K562 (cell line): ENCODE results near the gene DCUN1D2. TPM values are rescaled to one million over a fixed set of nuclear protein-coding genes. Genes with fewer than 3 reads are reported as not detected.

ENCODE experiments used
- ATAC-seq: fragments of 200-7000 bp; cut with Tn5 transposase; 3 replicates; pipeline ENCODE4 v1.9.1; 2020; ENCODE audit warnings: moderate library complexity
- BruUV-seq: library from RNA; stranded (reverse); fragments of 400-500 nt; replicated peaks from 2 replicates; lab custom pipeline; 2021; lab: Mats Ljungman, UMichigan
- CTCF ChIA-PET: fragments of 300-600 bp; formaldehyde crosslinking; extraction: SDS; loops from one replicate; lab custom pipeline; 2021; ENCODE audit warnings: low intra/inter-chr PET ratio; lab: Yijun Ruan, JAX
- POLR2A ChIA-PET: fragments of 300-600, 350-650 bp; sonication (Branson Sonifier 250); formaldehyde crosslinking; extraction: SDS; loops from one replicate; lab custom pipeline; 2021; ENCODE audit warnings: antibody characterized with exemption, inconsistent platforms; lab: Yijun Ruan, JAX
- DNase-seq, 4 experiments: peaks; one replicate each; pipeline versions ENCODE4 v3.0.0 to v3.0.0-alpha.2; 2011 to 2018; ENCODE audit warnings: low spot score in 3 of 4, mixed read lengths in 3 of 4; ENCODE audit errors: extremely low read depth in 1 of 4
- FAIRE-seq: peaks from 2 replicates; lab custom pipeline; 2011; peaks lifted over from hg19 to GRCh38; lab: Jason Lieb, UNC
- H2AFZ ChIP-seq: 2 replicates; pipeline ENCODE4 v1.6.0; 2011; ENCODE audit warnings: low read depth, low read length, control low read depth, inconsistent platforms
- H3K27ac ChIP-seq: fragments of 200-600 bp; 3 replicates; pipeline ENCODE4 v1.8.0; 2011; ENCODE audit warnings: low read depth, mild to moderate bottlenecking, control low read depth, inconsistent platforms, low read length, moderate library complexity, mixed read lengths; ENCODE audit errors: extremely low read depth
- H3K27me3 ChIP-seq, 2 experiments: fragments of 300-600 bp in 1 of 2; 2 replicates in 1 of 2; 3 replicates in 1 of 2; pipeline versions ENCODE4 v1.6.0 to v1.8.0; 2011; ENCODE audit warnings: inconsistent platforms in 2 of 2, low read length in 2 of 2, mild to moderate bottlenecking in 1 of 2, mixed read lengths in 1 of 2, moderate library complexity in 1 of 2; ENCODE audit not compliant: control insufficient read depth in 2 of 2, insufficient read depth in 2 of 2
- H3K36me3 ChIP-seq: fragments of 300-600 bp; 3 replicates; pipeline ENCODE4 v1.8.0; 2011; ENCODE audit warnings: mild to moderate bottlenecking, low read length, inconsistent platforms; ENCODE audit not compliant: control insufficient read depth, insufficient read depth
- H3K4me1 ChIP-seq, 2 experiments: fragments of 200-600 bp in 1 of 2; replicated peaks in 1 of 2; 2 replicates in 1 of 2; 3 replicates in 1 of 2; pipeline versions ENCODE4 v1.5.1 to v1.8.0; 2011; ENCODE audit warnings: inconsistent platforms in 2 of 2, low read length in 2 of 2, mild to moderate bottlenecking in 1 of 2, mixed read lengths in 1 of 2, moderate library complexity in 1 of 2; ENCODE audit not compliant: control insufficient read depth in 2 of 2, insufficient read depth in 2 of 2
- H3K4me2 ChIP-seq: 2 replicates; pipeline ENCODE4 v1.6.1; 2011; ENCODE audit warnings: low read length, control low read depth, inconsistent platforms, mixed read lengths; ENCODE audit not compliant: insufficient read depth
- H3K4me3 ChIP-seq: fragments of 200-600 bp; sonication (generic), shearing (Covaris generic); 2 replicates; pipeline ENCODE4 v1.5.1; 2016; ENCODE audit warnings: control low read depth, inconsistent platforms
- H3K79me2 ChIP-seq: fragments of 200-600 bp; 3 replicates; pipeline ENCODE4 v1.8.0; 2011; ENCODE audit warnings: low read length, inconsistent platforms; ENCODE audit not compliant: control insufficient read depth, insufficient read depth
- H3K9ac ChIP-seq, 2 experiments: 2 replicates each; pipeline versions ENCODE4 v1.6.0 to v1.6.1; 2011; ENCODE audit warnings: low read depth in 2 of 2, low read length in 2 of 2, control low read depth in 1 of 2, inconsistent platforms in 1 of 2, mild to moderate bottlenecking in 1 of 2, mixed read lengths in 1 of 2; ENCODE audit not compliant: insufficient read depth in 1 of 2
- H3K9me1 ChIP-seq: one replicate; pipeline ENCODE4 v1.6.0; 2011; ENCODE audit warnings: inconsistent platforms, mild to moderate bottlenecking, low read length, moderate library complexity; ENCODE audit not compliant: control insufficient read depth, insufficient read depth
- H3K9me3 ChIP-seq: replicated peaks from 2 replicates; pipeline ENCODE4 v1.5.1; 2011; ENCODE audit warnings: low read depth, low read length, inconsistent platforms; ENCODE audit not compliant: control insufficient read depth, insufficient read depth
- H4K20me1 ChIP-seq: replicated peaks from 2 replicates; pipeline ENCODE4 v1.6.1; 2011; ENCODE audit warnings: low read length, inconsistent platforms, mixed read lengths; ENCODE audit not compliant: control insufficient read depth, insufficient read depth
- CHCHD3 ChIP-seq: fragments of 250-450 bp; sonication (Bioruptor Pico); IDR thresholded peaks from 2 replicates; pipeline ENCODE4 v2.1.2; 2022; ENCODE audit warnings: mild to moderate bottlenecking
- MCM2 ChIP-seq: fragments of 450-650 bp; IDR thresholded peaks from 2 replicates; pipeline ENCODE4 v1.6.1; 2017; ENCODE audit warnings: low read depth, mild to moderate bottlenecking
- MEF2D ChIP-seq: conservative IDR thresholded peaks from 2 replicates; pipeline ENCODE4 v1.6.1; 2016; ENCODE audit warnings: low read depth, missing genetic modification characterization, missing compliant biosample characterization
- MIER1 ChIP-seq: fragments of 450-650 bp; IDR thresholded peaks from 2 replicates; pipeline ENCODE4 v1.6.1; 2016; ENCODE audit warnings: antibody characterized with exemption, mild to moderate bottlenecking, low read depth
- NR2C2 ChIP-seq, 2 experiments: fragments of 200-800 bp in 1 of 2; sonication (Bioruptor generic) in 1 of 2; sonication (generic) in 1 of 2; formaldehyde crosslinking in 1 of 2; IDR thresholded peaks; 2 replicates each; pipeline versions ENCODE4 v1.6.1 to v1.8.0; 2016 to 2022; ENCODE audit warnings: mild to moderate bottlenecking in 1 of 2, missing compliant biosample characterization in 1 of 2, missing genetic modification characterization in 1 of 2, missing genetic modification reagents in 1 of 2
- SAP30 ChIP-seq: fragments of 200-600 bp; sonication (generic); IDR thresholded peaks from 2 replicates; pipeline ENCODE4 v1.6.1; 2012; ENCODE audit warnings: borderline replicate concordance, low read depth, mild to moderate bottlenecking, moderate library complexity, low read length, control low read depth, inconsistent platforms; ENCODE audit not compliant: insufficient read depth, poor library complexity, severe bottlenecking
- ZNF133 ChIP-seq: fragments of 250-450 bp; sonication (Bioruptor Pico); IDR thresholded peaks from 2 replicates; pipeline ENCODE4 v1.4.0; 2020; ENCODE audit warnings: mild to moderate bottlenecking
- WGBS: fragments of 100-300 bp; shearing (Covaris generic); methylation state at CpG from one replicate; pipeline ENCODE4 v1.1.6; 2016; ENCODE audit warnings: low coverage, mixed read lengths; ENCODE audit not compliant: insufficient coverage; ENCODE audit errors: missing lambda C conversion rate; 5-methylcytosine and 5-hydroxymethylcytosine counted together
- in situ Hi-C: fragments of 300-500 bp; cut with MboI; formaldehyde crosslinking; loops from 4 replicates; pipeline ENCODE4 v1.15.0; 2018; ENCODE audit warnings: inconsistent platforms, mixed read lengths
- intact Hi-C: fragments of 100-400 bp; cut with micrococcal nuclease; formaldehyde crosslinking; loops from 2 replicates; pipeline ENCODE4 v1.14.2; 2022
- polyA plus RNA-seq, 8 experiments: library from polyadenylated mRNA; depleted of rRNA in 4 of 8; stranded (reverse) in 5 of 8; unstranded in 3 of 8; fragments of >200 nt; fragmentation: Nextera tagmentation in 2 of 8; fragmentation: Illumina TruSeq in 1 of 8; extraction: Ambion mirVana in 2 of 8; extraction: Trizol in 1 of 8; gene quantifications; 2 replicates each; pipeline versions ENCODE4 v1.2.1 to v1.2.3, GENCODE V29; 2011 to 2014; ENCODE audit warnings: inconsistent platforms in 1 of 8, missing spikeins in 1 of 8
- total RNA-seq, 7 experiments: library from RNA; depleted of rRNA in 6 of 7; stranded (reverse); fragments of >200 nt in 6 of 7; fragmentation: Illumina TruSeq in 2 of 7; extraction: Trizol in 2 of 7; gene quantifications; 2 replicates each; pipeline versions ENCODE4 v1.2.1 to v1.2.3, GENCODE V29; 2011 to 2021; ENCODE audit warnings: low replicate concordance in 1 of 7
- TF ChIP-seq, protein P1 (sequence below): sonication (generic); formaldehyde crosslinking; IDR thresholded peaks from 2 replicates; pipeline ENCODE4 v1.8.0; 2023; ENCODE audit warnings: mild to moderate bottlenecking, missing genetic modification reagents
- TF ChIP-seq, protein P2 (sequence below): IDR thresholded peaks from 2 replicates; pipeline ENCODE4 v1.6.1; 2011; ENCODE audit warnings: borderline replicate concordance, low read depth, mild to moderate bottlenecking, moderate library complexity, low read length; ENCODE audit not compliant: insufficient read depth, poor library complexity, severe bottlenecking

The DCUN1D2 gene
- total and polyA plus RNA-seq, 9 of the 15 experiments (the other 6 are each of a cell fraction or from before 2014, with no cell fraction given), result 2.1 to 16.8 (median 11.1) TPM

DNA sequence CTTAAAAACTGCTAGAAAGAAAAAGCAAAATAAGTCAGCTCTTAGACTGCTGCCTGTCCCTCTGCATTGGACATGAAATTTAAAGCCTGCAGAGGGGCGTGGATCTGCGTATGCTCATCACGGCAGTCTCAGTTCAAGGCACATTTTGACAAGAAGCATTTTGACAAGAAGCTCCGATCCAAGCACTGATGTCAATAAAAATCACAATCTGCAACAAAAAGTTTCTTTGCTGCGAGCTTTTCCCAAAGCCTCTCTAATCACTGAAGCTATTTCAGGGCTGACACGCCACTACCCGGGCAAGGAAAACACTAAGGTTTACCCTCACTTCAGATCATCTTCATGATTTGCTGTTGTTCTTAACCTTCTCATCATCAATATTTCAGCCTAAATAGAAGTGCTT lies 7.4 kb downstream of the DCUN1D2 start:
- Histone ChIP-seq H3K9me3 (no peaks in the 10 kb centered on the region), H2AFZ (no peak overlapping the region), H3K27ac (no peak overlapping the region), H3K27me3 (no peaks in the 10 kb centered on the region), H3K4me3 (no peak overlapping the region), H4K20me1 (peaks cover 6% of the 10 kb centered on the region; the same call in 1 of the 2 replicates), H3K4me2 (no peak overlapping the region), H3K79me2 (peaks cover 60% of the 10 kb centered on the region), H3K9me1 (peaks cover 3% of the 10 kb centered on the region), H3K36me3 (peaks cover 50% of the 10 kb centered on the region), H3K4me1 (peaks cover 3 to 9% of the 10 kb centered on the region in 2 experiments; a peak in 4 of 5 replicates), H3K9ac (no peak overlapping the region)
- CTCF ChIA-PET, result no interaction called here
- in situ Hi-C loops, result no loop called here
- no TSS peak for BruUV-seq
- no peak for TF ChIP-seq MCM2
- TF ChIP-seq, protein P1, sequence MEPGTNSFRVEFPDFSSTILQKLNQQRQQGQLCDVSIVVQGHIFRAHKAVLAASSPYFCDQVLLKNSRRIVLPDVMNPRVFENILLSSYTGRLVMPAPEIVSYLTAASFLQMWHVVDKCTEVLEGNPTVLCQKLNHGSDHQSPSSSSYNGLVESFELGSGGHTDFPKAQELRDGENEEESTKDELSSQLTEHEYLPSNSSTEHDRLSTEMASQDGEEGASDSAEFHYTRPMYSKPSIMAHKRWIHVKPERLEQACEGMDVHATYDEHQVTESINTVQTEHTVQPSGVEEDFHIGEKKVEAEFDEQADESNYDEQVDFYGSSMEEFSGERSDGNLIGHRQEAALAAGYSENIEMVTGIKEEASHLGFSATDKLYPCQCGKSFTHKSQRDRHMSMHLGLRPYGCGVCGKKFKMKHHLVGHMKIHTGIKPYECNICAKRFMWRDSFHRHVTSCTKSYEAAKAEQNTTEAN, result no peak
- TF ChIP-seq MEF2D (tag), result no peak
- TF ChIP-seq, protein P2, sequence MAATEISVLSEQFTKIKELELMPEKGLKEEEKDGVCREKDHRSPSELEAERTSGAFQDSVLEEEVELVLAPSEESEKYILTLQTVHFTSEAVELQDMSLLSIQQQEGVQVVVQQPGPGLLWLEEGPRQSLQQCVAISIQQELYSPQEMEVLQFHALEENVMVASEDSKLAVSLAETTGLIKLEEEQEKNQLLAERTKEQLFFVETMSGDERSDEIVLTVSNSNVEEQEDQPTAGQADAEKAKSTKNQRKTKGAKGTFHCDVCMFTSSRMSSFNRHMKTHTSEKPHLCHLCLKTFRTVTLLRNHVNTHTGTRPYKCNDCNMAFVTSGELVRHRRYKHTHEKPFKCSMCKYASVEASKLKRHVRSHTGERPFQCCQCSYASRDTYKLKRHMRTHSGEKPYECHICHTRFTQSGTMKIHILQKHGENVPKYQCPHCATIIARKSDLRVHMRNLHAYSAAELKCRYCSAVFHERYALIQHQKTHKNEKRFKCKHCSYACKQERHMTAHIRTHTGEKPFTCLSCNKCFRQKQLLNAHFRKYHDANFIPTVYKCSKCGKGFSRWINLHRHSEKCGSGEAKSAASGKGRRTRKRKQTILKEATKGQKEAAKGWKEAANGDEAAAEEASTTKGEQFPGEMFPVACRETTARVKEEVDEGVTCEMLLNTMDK, result no peak
- TF ChIP-seq ZNF133, result no peak
- no peak for TF ChIP-seq NR2C2 (CRISPR knock-in tag; IDR thresholded peaks at IDR 0.05)
- no peak for TF ChIP-seq NR2C2 (tag; IDR thresholded peaks at IDR 0.05)
- no peak for TF ChIP-seq MIER1
- TF ChIP-seq CHCHD3 (CRISPR knock-in tag), result no peak
- TF ChIP-seq SAP30, result no peak
- intact Hi-C loops, result no loop called here
- WGBS, result 91% methylated on average over 7 of the region's 7 CpGs
- POLR2A ChIA-PET, result interaction anchor here (1.0 to 1.6 kb wide), 2 partner anchors 9 to 10 kb away, joined by 3 read pairs; no protein-coding TSS in a partner anchor
- FAIRE-seq (no peak), DNase-seq (no peak), ATAC-seq (no peak)
